HEK293T (cell line): ENCODE results near the gene TMEM106C.

ENCODE experiments used
- ARNT ChIP-seq: fragments of 450-650 bp; IDR thresholded peaks from 2 replicates; pipeline ENCODE4 v1.6.1; 2017; ENCODE audit warnings: mild to moderate bottlenecking
- BHLHE40 ChIP-seq: fragments of 450-650 bp; IDR thresholded peaks from 2 replicates; pipeline ENCODE4 v1.6.1; 2016; ENCODE audit warnings: mild to moderate bottlenecking, moderate library complexity, borderline replicate concordance
- FOXA1 ChIP-seq: fragments of 450-650 bp; IDR thresholded peaks from 2 replicates; pipeline ENCODE4 v1.6.1; 2016; ENCODE audit warnings: mild to moderate bottlenecking
- FOXK2 ChIP-seq: fragments of 450-650 bp; IDR thresholded peaks from 2 replicates; pipeline ENCODE4 v1.6.1; 2016; ENCODE audit warnings: mild to moderate bottlenecking
- FOXM1 ChIP-seq: fragments of 450-650 bp; IDR thresholded peaks from 2 replicates; pipeline ENCODE4 v1.6.1; 2017; ENCODE audit warnings: mild to moderate bottlenecking, borderline replicate concordance
- NFRKB ChIP-seq: fragments of 450-650 bp; IDR thresholded peaks from 2 replicates; pipeline ENCODE4 v1.6.1; 2016; ENCODE audit warnings: mild to moderate bottlenecking, moderate library complexity
- PKNOX1 ChIP-seq: fragments of 450-650 bp; IDR thresholded peaks from 2 replicates; pipeline ENCODE4 v1.6.1; 2016
- SP1 ChIP-seq: fragments of 450-650 bp; IDR thresholded peaks from 2 replicates; pipeline ENCODE4 v1.6.1; 2017
- SUZ12 ChIP-seq: fragments of 450-650 bp; IDR thresholded peaks from 2 replicates; pipeline ENCODE4 v1.6.1; 2016; ENCODE audit warnings: mild to moderate bottlenecking
- TARDBP ChIP-seq: fragments of 450-650 bp; IDR thresholded peaks from 2 replicates; pipeline ENCODE4 v1.6.1; 2016
- ZNF384 ChIP-seq: fragments of 450-650 bp; IDR thresholded peaks from 2 replicates; pipeline ENCODE4 v1.6.1; 2016

- TF ChIP-seq BHLHE40 (no peak), SP1 (no peak), SUZ12 (no peak), TARDBP (no peak), PKNOX1 (no peak), FOXK2 (no peak), ARNT (no peak), NFRKB (no peak), FOXM1 (no peak), FOXA1 (no peak), ZNF384 (no peak)
Measured at GRCh38 chr12:48017921-48018617, 54.7 kb downstream of the TMEM106C start.
